ENCODE measurements around the gene RIMBP2.
"Not testable (repeated sequence)": the region's sequence is repeated elsewhere in the genome, so short reads cannot be mapped to it uniquely, and the experiment has no call there.

Gene RIMBP2

DNA sequence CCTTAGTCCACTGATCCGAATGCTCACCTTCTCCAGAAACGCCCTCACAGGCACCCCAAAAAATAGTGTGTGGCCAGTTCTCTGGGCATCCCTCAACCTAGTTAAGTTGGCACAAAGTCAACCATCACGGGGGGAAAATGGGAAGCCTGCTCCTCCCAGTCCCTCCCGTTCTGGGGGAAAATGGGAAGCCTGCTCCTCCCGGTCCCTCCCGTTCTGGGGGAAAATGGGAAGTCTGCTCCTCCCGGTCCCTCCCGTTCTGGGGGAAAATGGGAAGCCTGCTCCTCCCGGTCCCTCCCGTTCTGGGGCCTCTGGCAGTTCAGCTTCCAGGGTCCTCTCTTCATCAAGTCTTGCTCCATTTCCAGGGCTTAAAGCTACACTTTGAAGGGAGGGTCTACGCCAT, 106.1 kb downstream of the RIMBP2 start:
- in situ Hi-C loops (cut with MboI; ENCODE audit: low sequenced_read_pairs): no loop called here

DNA sequence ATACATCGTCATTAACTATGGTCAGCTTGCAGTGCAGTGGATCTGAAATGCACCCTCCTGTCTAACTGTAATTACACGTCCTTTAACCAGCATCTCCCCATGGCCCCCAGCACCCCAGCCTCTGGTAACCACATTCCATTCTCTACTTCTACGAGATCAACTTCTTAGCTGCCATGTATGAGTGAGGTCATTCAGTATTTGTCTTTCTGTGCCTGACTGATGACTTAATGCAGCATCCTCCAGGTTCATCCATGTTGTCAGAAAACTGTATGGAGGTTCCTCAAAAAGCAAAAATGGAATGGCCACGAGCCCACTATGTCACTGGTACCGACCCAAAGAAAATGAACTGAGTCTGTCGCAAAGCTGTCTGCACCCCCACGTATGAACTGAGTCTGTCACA, 107.3 kb downstream of the RIMBP2 start:
- in situ Hi-C loops (cut with MboI; ENCODE audit: low sequenced_read_pairs): no loop called here

DNA sequence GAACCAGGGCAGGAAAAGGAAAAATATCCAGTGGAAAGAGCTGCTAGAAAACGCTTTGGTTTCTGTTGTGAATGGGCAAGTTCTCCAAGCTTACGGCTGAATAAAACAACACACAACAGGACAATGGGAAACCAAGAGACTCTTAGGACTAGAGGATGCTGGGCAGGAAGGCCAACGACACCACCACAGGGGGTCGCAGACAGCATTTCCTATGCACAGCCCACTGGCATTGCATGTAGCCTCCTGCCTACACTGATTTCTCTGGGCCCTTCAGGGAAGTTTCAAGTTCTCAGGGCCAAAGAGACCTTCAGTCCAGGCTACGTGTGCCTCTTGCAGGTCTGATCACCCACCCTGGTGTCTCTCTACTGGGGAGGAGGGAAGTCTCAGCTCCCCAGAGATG, 108.0 kb downstream of the RIMBP2 start:
- in situ Hi-C loops (cut with MboI; ENCODE audit: low sequenced_read_pairs): no loop called here

DNA sequence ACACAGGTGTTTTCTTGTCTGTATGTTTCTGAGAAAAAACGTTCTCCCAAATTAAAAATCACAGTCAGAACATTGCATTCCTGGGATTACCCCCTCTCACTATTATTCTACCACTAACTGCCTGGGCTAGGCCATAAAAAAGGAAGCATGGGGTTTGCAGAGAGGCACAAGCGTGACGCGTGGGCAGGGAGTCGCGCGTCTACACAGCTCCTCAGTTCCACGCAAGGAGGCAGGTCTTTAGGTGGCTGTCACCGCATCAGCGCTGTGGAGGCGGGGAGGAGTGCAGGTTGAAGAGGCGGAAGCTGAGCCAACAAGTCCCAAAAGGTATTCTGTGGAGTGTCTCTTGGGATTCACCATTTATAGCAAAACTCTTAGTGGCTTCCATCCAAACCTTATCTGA, 109.9 kb downstream of the RIMBP2 start:
- in situ Hi-C loops (cut with MboI; ENCODE audit: low sequenced_read_pairs): no loop called here

DNA sequence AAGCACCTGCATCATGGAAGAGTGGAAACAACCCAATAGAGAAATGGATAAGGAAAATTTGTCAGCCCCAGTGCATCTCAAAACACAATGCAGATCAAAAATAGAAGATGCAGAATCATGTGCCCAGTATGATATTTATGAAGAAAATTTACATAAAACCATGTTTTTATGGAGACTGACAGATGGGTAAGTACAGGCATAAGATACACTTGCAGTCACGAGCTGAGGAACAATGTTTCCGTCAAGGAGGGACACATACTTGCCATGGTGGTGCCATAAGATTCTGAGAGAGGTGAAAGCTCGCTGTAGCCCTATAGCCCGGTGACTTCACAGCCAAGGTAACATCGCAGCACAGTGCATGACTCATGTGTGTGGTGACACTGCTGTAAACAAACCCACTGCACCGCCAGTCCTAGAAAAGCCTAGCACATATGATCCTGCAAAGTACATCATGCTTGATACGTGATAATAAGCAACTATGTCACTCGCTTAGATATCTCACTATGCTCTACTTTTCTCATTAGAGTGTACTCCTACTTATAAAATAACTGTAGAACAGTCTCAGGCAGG, 112.6 kb downstream of the RIMBP2 start:
- in situ Hi-C loops (cut with MboI; ENCODE audit: low sequenced_read_pairs): no loop called here

DNA sequence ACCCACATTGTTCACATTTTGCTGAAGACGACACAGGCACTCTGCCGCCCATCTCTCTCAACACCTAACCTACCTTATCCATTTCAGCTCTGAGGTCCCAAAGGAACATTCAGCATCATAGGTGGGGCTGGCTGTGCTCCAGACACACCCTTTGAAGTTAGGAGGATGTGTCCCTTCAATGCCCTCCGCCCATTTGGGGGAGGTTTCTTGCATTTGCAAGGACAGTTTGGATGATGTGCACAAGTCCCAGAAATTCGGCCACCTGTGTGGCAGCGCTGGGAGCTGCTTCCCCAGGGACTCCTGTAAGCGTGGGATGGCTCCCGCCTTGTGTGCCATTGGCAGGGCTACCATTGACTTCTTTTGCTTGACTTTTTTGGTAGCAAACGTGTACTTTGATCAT, 113.8 kb downstream of the RIMBP2 start:
- in situ Hi-C loops (cut with MboI; ENCODE audit: low sequenced_read_pairs): no loop called here

DNA sequence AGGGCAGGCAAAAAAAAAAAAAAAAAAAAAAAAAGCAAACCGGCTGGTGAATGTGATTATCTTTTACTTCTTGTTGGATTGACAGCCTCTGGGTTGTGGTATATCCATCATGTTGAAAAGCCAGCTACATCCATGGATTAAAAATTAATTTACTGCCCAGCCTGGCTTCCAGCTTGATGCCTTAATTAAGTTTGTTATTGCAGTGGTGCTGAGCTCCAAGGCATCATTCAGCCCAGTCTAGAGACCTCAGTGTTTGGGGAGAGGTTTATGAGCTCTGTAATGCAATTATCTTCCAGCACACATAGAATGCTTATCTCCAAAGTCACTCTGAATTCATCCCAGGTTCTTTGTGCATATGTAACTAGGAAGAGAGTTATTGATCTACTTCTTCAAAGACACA, 114.8 kb downstream of the RIMBP2 start:
- in situ Hi-C loops (cut with MboI; ENCODE audit: low sequenced_read_pairs): no loop called here

DNA sequence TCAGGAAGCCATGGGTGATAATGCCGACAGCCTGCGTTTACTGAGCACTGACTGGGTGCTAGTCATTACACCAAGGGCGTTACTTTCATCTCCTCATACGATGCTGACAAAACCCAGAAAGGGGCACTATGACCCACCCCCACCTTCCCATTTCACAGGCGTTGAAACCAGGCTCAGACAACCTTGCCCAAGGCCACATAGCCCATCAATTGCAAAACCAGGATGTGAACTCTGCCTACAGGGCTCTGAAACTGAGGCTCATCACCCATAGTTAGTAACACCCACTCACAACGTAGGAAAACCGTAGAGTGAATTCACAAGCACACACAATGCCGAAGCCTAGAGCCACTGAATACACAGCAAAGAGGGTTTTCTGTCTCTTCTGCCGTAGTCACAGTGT, 119.9 kb downstream of the RIMBP2 start:
- in situ Hi-C loops (cut with MboI; ENCODE audit: low sequenced_read_pairs): no loop called here

DNA sequence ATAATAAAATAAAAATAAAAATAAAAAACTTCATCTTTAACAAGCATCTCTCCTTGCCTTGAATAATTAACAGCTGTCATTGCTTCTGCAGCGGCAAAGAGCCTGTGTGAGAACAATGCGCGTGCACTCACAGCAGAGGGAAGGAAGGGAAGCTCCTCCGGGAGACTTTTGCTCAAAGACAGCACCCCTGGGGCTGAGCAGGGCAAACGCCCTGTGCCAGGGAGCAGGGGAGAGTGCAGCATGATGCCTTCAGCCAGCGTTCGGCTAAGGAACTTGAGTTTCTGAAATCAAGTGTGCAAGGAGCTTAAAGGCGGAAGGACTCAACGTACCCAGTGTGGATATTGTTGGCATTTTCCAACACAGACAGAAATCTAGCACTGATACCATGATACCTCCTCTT, 120.5 kb downstream of the RIMBP2 start:
- in situ Hi-C loops (cut with MboI; ENCODE audit: low sequenced_read_pairs): no loop called here

DNA sequence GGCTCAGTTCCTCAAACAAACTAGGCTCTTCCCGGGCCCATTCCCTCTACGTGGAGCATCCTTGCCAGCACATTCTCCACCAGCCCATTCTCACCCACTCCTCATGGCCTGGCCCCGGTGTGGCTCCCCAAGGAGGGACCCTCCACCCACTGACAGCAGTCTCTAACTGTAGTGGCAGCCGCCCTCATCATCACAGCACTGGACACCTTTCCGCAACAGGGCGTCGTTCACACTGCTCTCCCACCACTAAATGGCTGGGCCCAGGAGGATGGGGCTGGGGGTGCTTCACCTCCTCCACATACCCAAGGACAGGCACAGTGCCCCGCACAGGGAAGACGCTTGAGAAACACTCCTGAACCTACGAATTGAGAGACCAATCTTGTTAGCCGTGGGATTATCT, 123.0 kb downstream of the RIMBP2 start:
- in situ Hi-C loops (cut with MboI; ENCODE audit: low sequenced_read_pairs): no loop called here

DNA sequence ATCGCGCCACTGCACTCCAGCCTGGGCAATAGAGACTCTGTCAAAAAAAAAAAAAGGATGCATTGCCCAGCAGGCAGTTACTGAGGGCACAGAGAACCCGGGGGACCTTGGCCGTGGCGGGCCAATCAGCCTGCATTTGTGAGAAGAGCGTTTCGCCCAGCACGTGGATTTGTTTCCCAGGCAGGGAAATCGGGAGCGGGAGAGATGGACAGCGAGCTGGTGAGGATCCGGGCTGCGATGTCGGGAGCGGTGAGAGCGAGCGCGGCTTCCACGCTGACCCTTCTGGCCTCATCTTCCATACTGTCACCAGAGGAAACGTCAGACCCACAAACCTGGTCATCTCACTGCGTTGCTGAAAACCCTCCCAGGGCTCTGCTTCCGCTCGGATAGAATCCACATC, 123.5 kb downstream of the RIMBP2 start:
- in situ Hi-C loops (cut with MboI; ENCODE audit: low sequenced_read_pairs): no loop called here

DNA sequence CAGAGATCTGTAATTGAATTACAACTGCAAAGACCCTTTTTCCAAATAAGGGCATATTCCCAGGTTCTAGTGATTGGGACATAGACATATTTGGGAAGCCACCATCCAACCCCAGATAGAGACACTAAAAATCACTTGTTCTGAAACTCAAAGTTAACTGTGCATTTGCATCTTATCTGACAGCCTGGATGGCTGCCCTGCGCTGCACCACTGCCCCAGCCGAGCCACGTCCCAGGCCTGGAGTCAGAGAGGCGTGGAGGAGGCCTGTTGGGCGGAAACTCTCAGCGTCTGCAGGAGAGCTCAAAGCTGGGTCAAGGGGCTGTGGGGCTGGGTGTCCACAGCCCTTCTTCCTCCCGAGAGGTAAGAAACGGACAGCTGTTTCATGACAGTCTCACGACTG, 124.4 kb downstream of the RIMBP2 start:
- in situ Hi-C loops (cut with MboI; ENCODE audit: low sequenced_read_pairs): no loop called here

DNA sequence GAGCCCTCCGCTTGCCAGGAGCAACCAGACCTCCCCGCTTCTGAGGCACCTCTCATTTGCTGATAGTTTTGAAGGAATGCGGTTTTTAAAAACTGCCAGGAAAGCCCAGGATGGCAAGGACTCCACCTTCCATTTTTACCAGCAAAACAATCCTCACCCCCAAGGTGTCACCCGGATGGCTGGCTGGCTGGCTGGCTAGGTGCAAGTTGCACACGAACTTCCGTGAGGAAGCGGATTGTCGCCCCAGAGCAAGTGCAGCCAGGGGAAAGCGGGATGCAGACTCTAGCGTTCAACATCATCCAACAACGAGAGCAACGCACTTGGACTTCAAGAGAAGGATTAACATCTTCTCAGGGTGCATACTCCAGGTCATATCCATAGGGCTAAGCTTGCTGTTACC, 125.4 kb downstream of the RIMBP2 start:
- in situ Hi-C loops (cut with MboI; ENCODE audit: low sequenced_read_pairs): no loop called here

DNA sequence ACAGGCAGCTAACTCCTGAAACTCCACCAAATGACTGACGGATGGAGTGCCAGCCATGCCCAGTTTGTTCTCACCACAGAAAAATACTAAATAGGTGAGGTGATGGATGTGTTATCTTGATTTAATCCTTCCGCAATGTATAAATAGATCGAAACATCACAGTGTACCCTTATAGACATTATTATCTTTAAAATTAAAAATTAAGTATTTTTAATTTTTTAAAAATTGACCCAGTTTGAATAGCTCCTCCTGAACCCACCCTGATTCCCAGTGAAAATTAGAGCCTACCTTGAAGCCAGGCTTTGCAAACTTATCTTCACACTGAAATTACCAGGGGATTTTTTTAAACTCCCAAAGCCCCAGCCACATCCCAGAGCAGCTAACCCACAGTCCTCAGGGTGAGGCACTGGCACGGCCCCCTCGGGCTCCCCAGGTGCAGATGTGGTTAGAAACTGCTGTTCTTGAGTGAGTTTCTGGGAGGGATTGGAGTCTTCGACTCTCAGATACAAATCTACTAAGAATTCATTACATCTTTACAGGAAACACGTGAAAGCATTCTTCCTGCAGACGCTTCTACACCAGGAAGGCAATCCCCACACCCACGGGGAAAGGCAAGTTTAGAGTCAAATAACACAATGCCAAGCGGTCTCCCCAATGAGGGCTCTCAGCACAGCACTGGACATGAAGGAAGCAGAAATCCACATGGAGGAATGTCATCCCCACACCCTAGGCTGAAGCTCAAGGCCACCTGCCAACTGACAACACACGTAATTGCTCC, 126.4 kb downstream of the RIMBP2 start:
- in situ Hi-C loops (cut with MboI; ENCODE audit: low sequenced_read_pairs): no loop called here

DNA sequence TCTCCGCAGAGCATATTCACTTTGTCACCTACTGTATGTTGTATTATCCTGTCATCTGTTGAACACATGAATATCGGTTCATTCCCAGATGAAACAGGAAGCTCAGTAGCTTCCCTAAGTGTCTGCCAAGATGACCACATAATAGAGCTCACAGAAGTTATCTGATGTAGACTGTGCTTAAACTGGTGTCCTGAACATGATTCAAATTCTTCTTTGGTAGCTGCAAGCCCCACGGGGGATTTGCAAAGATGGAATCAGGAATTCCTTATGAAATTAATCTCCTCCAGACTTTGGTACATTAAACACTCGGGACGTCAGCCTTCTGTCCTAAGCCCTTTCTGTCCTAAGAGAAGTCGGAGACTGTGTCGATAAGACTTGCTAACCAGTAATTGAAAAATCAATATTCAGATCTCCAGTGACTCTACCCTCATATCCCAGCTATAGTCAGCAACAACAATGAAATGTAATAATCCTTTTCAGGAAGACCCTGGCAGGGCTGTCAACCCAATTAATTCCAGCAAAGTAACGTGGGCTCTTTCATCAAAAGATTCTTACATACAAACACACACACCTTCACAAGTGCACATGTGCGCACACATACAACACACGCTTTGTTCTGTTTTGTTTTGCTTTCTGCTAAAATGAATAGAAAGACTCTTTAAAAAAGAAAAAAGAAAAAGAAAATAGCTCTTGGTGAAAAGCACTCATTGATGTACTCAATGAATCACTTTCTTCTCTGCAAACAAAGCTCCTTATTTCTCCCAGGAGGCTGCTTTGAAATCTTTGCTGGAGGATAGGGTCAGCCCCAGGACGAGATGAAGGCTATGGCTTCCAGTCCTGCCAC, 127.2 kb downstream of the RIMBP2 start:
- in situ Hi-C loops (cut with MboI; ENCODE audit: low sequenced_read_pairs): no loop called here

DNA sequence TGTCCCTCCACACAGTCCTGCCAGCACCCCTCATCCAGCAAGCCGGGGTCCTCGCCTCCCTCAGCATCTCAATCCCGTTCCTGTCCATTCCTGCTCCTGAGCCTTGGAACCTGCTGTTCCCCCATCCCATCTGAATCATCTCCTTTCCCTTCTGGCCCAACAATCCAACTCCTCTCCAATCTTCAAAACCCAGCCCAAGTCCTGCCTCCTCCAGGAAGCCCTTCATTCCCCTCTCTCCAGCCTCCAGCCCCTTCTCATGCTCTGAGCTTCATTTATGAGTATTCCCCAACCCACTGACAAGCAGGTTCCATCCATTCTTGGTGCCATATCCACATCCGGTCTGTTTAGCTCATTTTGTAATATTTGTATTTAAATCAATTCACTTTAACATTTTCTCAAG, 128.1 kb downstream of the RIMBP2 start:
- in situ Hi-C loops (cut with MboI; ENCODE audit: low sequenced_read_pairs): no loop called here

DNA sequence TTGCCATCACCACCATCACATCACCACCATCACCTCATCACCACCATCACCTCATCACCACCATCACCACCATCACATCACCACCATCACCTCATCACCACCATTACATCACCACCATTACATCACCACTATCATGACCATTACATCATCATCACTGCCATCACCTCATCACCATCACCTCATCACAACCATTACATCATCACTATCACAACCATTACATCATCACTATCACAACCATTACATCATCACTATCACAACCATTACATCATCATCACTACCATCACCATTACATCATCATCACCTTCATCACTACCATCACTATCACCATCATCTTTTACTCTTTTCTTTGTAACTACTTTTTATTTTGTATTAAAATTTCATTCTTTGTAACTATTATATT, 131.6 kb downstream of the RIMBP2 start:
- in situ Hi-C loops (cut with MboI; ENCODE audit: low sequenced_read_pairs): not testable (repeated sequence)

DNA sequence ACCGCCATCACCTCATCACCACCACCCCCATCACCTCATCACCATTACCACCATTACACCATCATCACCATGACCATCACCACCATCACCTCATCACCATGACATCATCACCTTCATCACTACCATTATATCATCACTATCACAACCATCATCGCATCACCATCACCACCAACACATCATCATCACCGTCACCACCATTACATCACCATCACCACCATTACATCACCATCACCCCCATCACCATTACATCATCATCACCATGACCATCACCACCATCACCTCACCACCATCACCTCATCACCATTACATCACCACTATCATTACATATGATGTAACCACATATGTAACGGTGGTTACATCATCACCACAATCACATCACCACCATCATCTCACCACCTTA, 132.3 kb downstream of the RIMBP2 start:
- in situ Hi-C loops (cut with MboI; ENCODE audit: low sequenced_read_pairs): no loop called here

DNA sequence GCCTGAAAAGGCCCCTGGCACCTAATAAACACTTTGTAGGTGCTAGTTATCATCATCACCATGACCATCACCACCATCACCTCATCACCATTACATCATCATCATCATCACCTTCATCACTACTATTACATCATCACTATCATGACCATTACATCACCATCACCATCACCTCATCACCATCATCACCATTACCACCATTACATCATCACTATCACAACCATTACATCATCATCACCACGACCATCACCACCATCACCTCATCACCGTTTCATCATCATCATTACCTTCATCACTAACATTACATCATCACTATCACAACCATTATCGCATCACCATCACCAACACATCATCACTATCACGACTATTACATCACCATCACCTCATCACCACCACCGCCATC, 132.8 kb downstream of the RIMBP2 start:
- in situ Hi-C loops (cut with MboI; ENCODE audit: low sequenced_read_pairs): no loop called here

DNA sequence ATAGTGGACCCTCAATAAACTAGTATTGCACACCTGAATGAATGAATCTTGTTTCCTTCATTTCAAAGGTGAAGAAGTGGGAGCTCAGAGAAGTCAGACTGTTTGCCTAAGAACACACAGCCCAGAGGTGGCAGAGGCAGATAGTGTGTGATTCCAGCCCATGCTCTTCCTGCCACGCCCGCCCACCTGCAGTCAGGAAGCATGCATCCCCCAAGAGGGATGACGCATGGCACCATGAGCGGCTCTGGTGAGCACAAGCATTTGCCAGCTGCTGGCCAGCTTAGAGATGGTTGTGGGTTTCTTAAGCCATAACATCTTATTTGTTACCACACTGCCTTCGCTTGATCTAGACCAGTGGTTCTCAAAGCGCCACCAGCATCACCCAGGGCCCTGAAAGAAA, 133.8 kb downstream of the RIMBP2 start:
- in situ Hi-C loops (cut with MboI; ENCODE audit: low sequenced_read_pairs): no loop called here

DNA sequence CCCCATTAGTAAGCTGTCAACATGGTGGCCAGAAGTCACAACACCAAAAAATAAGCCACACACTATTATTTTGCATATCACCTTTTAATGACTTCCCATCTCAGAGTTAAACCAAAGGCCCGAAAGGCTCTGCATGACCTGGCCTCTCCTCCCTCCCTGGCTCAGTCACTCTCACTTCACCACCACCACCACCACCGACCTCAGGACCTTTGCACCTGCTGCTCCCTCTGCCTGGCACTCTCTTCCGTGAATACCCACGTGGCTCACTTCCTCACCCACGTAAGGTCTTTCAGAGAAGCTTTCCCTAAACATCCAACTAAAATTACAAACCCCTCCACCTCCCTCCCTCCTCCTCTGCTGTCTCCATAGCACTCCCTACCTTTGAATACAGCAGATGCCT, 134.3 kb downstream of the RIMBP2 start:
- in situ Hi-C loops (cut with MboI; ENCODE audit: low sequenced_read_pairs): no loop called here

DNA sequence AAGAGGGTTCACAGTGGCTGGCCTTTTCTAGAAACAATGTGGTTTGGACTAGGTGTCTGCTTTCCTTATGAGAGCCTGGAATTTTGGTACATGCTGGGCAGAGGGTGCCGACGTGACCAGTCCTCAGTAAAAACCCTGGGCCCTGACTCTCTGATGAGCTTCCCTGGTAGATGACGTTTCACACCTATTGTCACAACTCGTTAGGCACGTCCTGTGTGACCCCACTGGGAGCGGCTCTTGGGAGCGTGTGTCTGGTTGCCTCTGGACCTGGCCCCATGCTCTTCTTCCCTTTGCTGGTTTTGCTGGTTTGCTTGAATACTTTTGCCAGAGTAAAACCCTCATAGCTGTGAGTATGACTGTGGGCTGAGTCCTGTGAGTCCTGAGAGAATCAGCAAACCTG, 136.9 kb downstream of the RIMBP2 start:
- in situ Hi-C loops (cut with MboI; ENCODE audit: low sequenced_read_pairs): no loop called here
